Loucy (cell line): ENCODE data around the gene CCDC187.

ENCODE experiments used
- H2AFZ ChIP-seq: fragments of 200-600 bp; sonication (generic); 2 replicates; pipeline ENCODE4 v1.6.0; 2016; ENCODE audit warnings: antibody characterized with exemption, mild to moderate bottlenecking, low read length, moderate library complexity
- H3F3A ChIP-seq: fragments of 200-600 bp; 2 replicates; pipeline ENCODE4 v1.6.0; 2016; ENCODE audit warnings: antibody characterized with exemption, low read depth, mild to moderate bottlenecking
- H3K27me3 ChIP-seq: fragments of 200-600 bp; sonication (generic); 2 replicates; pipeline ENCODE4 v1.6.1; 2014; ENCODE audit warnings: low read length, mild to moderate bottlenecking; ENCODE audit not compliant: insufficient read depth, poor library complexity, severe bottlenecking
- H3K36me3 ChIP-seq: fragments of 200-600 bp; sonication (generic); 2 replicates; pipeline ENCODE4 v1.6.1; 2016; ENCODE audit warnings: low read length; ENCODE audit not compliant: insufficient read depth
- H3K4me1 ChIP-seq: fragments of 200-600 bp; sonication (generic); 2 replicates; pipeline ENCODE4 v1.5.1; 2014; ENCODE audit warnings: low read length, mild to moderate bottlenecking; ENCODE audit not compliant: insufficient read depth, poor library complexity, severe bottlenecking
- H3K4me2 ChIP-seq: fragments of 200-600 bp; sonication (generic); 2 replicates; pipeline ENCODE4 v1.6.0; 2014; ENCODE audit warnings: antibody characterized with exemption, low read length, low read depth, mild to moderate bottlenecking; ENCODE audit not compliant: poor library complexity, severe bottlenecking
- H3K4me3 ChIP-seq: fragments of 200-600 bp; sonication (generic); 2 replicates; pipeline ENCODE4 v1.5.1; 2014; ENCODE audit warnings: low read length, mild to moderate bottlenecking, mixed read lengths; ENCODE audit not compliant: poor library complexity, severe bottlenecking
- H3K79me2 ChIP-seq: fragments of 200-600 bp; sonication (generic); 2 replicates; pipeline ENCODE4 v1.6.1; 2014; ENCODE audit warnings: low read length; ENCODE audit not compliant: insufficient read depth
- H3K9ac ChIP-seq: fragments of 200-600 bp; sonication (generic); 2 replicates; pipeline ENCODE4 v1.6.0; 2014; ENCODE audit warnings: mild to moderate bottlenecking, low read depth, low read length, moderate library complexity; ENCODE audit not compliant: poor library complexity, severe bottlenecking
- H3K9me2 ChIP-seq: fragments of 200-600 bp; sonication (generic); replicated peaks from 2 replicates; pipeline ENCODE4 v1.6.1; 2016; ENCODE audit warnings: low read depth, low read length, mixed read lengths
- H3K9me3 ChIP-seq: fragments of 200-600 bp; sonication (generic); 2 replicates; pipeline ENCODE4 v1.6.1; 2014; ENCODE audit warnings: mild to moderate bottlenecking, antibody characterized with exemption, low read length, low read depth; ENCODE audit not compliant: insufficient read depth
- H4K20me1 ChIP-seq: fragments of 200-600 bp; sonication (generic); 2 replicates; pipeline ENCODE4 v1.6.0; 2014; ENCODE audit warnings: antibody characterized with exemption, low read length, mild to moderate bottlenecking; ENCODE audit not compliant: insufficient read depth, poor library complexity, severe bottlenecking
- CTCF ChIP-seq: fragments of 200-600 bp; sonication (generic); conservative IDR thresholded peaks from 2 replicates; pipeline ENCODE4 v1.5.1; 2014; ENCODE audit warnings: mild to moderate bottlenecking, antibody characterized with exemption, low read length
- EZH2phosphoT487 ChIP-seq: fragments of 200-600 bp; IDR thresholded peaks from 2 replicates; pipeline ENCODE4 v1.6.1; 2018; ENCODE audit warnings: antibody characterized with exemption, mild to moderate bottlenecking, moderate library complexity, borderline replicate concordance

Gene CCDC187

GRCh38 chr9:136330406-136330990 is 26.6 kb upstream of the CCDC187 start:
- Histone ChIP-seq H3F3A (no peaks in the 10 kb centered on the region), H3K4me3 (no peak overlapping the region), H3K4me2 (peak overlapping the region; percentile 16), H3K9me3 (no peaks in the 10 kb centered on the region), H3K9me2 (no peaks in the 10 kb centered on the region), H3K27me3 (no peaks in the 10 kb centered on the region), H3K79me2 (peaks cover 28% of the 10 kb centered on the region), H3K9ac (no peak overlapping the region), H2AFZ (no peak overlapping the region), H4K20me1 (peaks cover 10% of the 10 kb centered on the region), H3K4me1 (peaks cover 25% of the 10 kb centered on the region), H3K36me3 (no peaks in the 10 kb centered on the region)
- no peak for TF ChIP-seq EZH2phosphoT487
- no peak for TF ChIP-seq CTCF

GRCh38 chr9:136329636-136330405 is 25.9 kb upstream of the CCDC187 start:
- peak overlapping the region; percentile 98 for H3K4me2 ChIP-seq
- no peaks in the 10 kb centered on the region for H3K27me3 ChIP-seq
- H3F3A ChIP-seq, result no peaks in the 10 kb centered on the region
- no peaks in the 10 kb centered on the region for H3K9me2 ChIP-seq
- peaks cover 10% of the 10 kb centered on the region for H4K20me1 ChIP-seq
- TF ChIP-seq EZH2phosphoT487 (no peak), CTCF (no peak)
- H3K4me3 ChIP-seq, result peak overlapping the region; percentile 93
- no peaks in the 10 kb centered on the region for H3K9me3 ChIP-seq
- no peaks in the 10 kb centered on the region for H3K36me3 ChIP-seq
- peak overlapping the region; percentile 82 for H3K9ac ChIP-seq
- H2AFZ ChIP-seq, result no peak overlapping the region
- H3K4me1 ChIP-seq, result peaks cover 25% of the 10 kb centered on the region
- peaks cover 28% of the 10 kb centered on the region for H3K79me2 ChIP-seq

- H3K4me1 ChIP-seq, result peaks cover 25% of the 10 kb centered on the region
- TF ChIP-seq CTCF, result no peak
- no peak for TF ChIP-seq EZH2phosphoT487
- no peaks in the 10 kb centered on the region for H3K27me3 ChIP-seq
- no peaks in the 10 kb centered on the region for H3K9me3 ChIP-seq
- peak overlapping the region; percentile 82 for H3K9ac ChIP-seq
- H3K4me3 ChIP-seq, result peak overlapping the region; percentile 93
- peaks cover 10% of the 10 kb centered on the region for H4K20me1 ChIP-seq
- no peaks in the 10 kb centered on the region for H3K36me3 ChIP-seq
- peaks cover 28% of the 10 kb centered on the region for H3K79me2 ChIP-seq
- H3F3A ChIP-seq, result no peaks in the 10 kb centered on the region
- H3K9me2 ChIP-seq, result no peaks in the 10 kb centered on the region
- H2AFZ ChIP-seq, result no peak overlapping the region
- peak overlapping the region; percentile 98 for H3K4me2 ChIP-seq
Measured at GRCh38 chr9:136329211-136329627, 25.3 kb upstream of the CCDC187 start.
